NCI-H2171 (cell line): ENCODE data around the gene ST8SIA6.
"Not testable (repeated sequence)": the region's sequence is repeated elsewhere in the genome, so short reads cannot be mapped to it uniquely, and the experiment has no call there.

Experiments used
- DNase-seq: peaks from one replicate; lab custom pipeline; 2025; lab: John Stamatoyannopoulos, UW

Gene ST8SIA6

GRCh38 chr10:17457083-17457482 lies 2.7 kb upstream of the ST8SIA6 start:
- no peak for DNase-seq

DNA sequence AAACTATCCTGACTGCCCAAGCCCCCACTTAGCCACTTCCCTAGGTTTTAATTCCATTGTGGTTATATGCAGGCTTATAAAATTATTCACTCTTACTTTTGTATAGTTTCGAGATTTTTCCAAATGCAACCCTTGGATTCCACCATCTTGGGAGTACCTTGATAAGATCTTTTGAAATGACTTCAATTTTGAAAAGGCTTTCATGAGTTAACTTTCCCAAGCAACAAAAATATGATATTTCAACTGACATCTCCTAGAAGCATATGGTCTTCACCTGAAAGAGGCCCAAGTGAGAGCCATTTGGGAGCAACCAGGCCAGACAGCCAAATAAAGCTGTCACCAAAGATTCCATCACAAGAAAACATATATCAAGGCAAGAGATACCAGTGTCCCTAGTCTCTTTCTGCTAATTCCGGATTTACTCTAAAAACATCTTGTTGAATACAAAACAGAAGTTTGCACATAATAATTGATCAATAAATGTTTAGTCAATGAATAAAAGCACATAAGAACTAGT lies 1.7 kb upstream of the ST8SIA6 start:
- DNase-seq: no peak

GRCh38 chr10:17455015-17455520 lies 673 bp upstream of the ST8SIA6 start:
- no peak for DNase-seq

DNA sequence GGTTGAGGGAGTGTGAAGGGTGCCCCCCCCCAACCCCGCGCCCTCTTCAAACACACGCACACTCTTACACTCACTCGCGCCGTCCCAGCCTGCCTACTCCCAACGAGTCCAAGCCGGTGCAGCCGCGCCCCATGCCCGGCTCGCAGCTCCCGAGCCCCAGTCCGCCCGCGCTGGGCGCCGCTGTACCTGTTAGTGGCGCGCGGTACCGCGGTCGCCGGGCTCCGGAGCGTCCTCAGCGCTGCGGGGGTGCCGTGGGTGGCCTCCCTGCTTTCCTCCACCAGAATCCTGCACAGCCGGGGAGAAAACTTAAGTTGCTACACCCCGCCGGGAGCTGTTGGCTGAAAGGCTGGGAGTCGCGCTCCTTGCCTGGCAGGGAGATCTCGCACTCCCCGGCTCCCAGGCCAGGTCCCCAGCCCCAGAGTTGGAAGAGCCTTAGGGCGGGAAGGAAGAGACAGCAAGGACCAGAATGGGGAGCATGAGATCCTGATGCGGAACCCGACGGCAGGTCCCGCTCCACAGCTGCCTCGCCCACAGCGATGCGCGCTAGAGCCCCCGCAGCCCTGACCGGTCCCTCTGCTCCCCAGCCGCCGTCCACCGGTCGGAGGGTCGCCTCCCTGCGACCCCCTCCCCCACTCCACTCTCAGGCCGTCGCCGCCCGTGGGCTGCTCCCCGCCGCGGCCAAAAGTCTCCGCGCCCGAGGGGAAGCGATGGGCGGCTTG lies 863 bp downstream of the ST8SIA6 start:
- DNase-seq: no peak

DNA sequence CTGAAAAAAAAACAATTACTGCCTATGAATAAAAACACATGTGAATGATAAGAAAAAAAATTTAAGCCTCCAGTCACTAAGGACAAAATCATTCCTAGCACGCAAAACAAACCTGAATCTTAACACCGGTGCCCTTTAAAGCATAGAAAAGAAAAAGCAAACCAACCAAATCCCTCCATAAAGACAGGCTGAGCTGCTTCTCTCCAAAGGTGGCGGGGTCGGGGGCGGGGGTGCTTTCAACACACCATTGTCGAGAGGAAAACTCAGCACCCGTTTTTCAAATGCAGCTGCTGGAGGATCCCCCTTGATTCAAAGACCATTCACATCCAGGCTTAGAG lies 1.4 kb downstream of the ST8SIA6 start:
- DNase-seq: no peak

DNA sequence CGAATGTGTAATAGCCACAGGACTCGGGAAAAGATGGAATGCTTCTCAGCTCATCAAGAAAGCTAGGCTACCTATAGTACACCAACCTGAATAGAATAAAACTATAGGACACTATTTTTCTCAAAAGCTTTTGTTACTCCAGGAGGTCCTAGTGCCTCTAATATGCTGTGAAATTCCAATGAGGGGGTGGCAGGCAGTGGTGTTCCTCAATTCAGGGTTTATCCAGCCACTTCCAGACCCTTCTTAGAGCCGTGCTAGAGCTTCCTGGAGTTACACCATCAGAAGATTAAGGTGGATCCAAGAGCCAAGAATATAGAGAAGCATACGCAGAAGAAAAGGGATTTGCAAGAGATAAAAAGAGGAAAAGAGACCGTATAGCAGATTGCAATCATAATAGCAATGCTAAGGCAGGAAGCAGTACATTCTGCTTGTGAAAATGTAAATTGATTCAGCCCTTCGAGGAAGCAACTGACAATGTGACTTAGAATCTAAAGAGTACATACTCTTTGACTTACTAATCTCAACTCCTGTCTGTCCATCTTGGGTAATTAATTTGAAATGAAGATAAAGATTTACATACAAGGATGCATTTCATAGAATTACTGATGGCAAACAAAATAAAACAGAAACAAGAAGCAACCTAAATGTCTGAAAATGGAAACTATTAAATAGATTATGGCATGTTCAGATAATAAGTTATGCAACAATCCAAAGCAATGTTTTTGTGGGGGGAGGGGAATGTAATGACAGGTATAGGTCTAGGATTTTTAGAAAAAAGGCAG lies 2.1 kb downstream of the ST8SIA6 start:
- DNase-seq: no peak

DNA sequence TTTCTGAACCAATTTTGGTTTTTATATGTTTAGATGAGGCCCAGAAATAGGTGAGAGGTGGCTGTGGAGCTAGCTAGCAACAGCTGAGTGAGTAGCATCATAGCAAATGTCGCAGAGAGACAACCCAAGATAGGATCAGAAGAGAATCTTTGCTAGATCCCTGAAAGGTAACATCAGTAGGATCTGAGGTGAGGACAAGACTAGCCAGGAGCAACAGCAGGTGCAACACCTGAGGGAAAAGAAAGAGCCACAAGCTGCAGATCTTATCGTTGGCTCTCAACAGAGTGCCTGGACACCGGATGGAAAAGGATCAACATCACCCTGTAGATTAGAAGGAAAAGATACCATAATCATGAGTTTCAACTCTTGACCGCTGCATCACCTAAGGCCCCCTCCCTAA lies 4.4 kb downstream of the ST8SIA6 start:
- no peak for DNase-seq

DNA sequence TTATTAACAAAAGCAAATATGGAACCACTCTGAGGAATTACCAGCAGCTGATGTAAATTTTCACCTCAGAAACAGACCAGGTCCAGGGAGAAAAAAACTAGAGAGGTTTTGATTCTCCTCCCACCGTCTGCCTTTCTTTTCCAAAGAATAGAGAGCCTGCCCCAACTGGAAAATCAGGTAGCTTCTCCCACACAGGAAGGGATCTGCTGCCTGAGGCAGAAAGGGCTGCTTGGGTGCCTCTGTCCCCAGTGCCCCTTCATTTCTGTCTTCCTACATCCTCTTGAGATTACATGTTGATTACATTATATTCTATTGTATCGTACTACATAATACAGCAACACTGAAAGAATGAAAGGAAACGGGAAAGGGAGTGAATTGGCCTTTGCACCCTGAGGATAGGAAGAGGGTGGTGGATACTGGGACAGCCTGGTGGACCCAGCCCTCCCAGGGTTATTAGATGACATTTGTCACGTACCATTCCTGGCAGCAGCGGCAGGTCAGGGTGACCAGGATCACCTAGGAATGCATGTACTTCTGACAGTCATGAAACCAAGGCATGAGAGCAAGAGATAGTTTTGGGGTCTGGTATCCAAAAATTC lies 8.9 kb downstream of the ST8SIA6 start:
- DNase-seq: no peak

- DNase-seq: no peak
These were observed 10.0 kb downstream of the ST8SIA6 start for GRCh38 chr10:17444388-17444714.

- no peak for DNase-seq
These were observed 10.5 kb downstream of the ST8SIA6 start for GRCh38 chr10:17443707-17444387.

GRCh38 chr10:17438583-17438982 lies 15.8 kb downstream of the ST8SIA6 start:
- no peak for DNase-seq

DNA sequence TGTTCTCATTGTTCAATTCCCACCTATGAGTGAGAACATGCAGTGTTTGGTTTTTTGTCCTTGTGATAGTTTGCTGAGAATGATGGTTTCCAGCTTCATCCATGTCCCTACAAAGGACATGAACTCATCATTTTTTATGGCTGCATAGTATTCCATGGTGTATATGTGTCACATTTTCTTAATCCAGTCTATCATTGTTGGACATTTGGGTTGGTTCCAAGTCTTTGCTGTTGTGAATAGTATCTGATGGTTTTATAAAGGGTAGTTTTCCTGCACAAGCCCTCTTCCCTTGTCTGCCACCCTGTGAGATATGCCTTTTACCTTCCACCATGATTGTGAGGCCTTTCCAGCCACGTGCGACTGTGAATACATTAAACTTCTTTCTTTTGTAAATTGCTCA lies 17.8 kb downstream of the ST8SIA6 start:
- not testable (repeated sequence) for DNase-seq

GRCh38 chr10:17435953-17436352 lies 18.4 kb downstream of the ST8SIA6 start:
- DNase-seq: no peak

- no peak for DNase-seq
These were observed 19.2 kb downstream of the ST8SIA6 start for GRCh38 chr10:17435187-17435586.

GRCh38 chr10:17432723-17433122 lies 21.7 kb downstream of the ST8SIA6 start:
- no peak for DNase-seq

DNA sequence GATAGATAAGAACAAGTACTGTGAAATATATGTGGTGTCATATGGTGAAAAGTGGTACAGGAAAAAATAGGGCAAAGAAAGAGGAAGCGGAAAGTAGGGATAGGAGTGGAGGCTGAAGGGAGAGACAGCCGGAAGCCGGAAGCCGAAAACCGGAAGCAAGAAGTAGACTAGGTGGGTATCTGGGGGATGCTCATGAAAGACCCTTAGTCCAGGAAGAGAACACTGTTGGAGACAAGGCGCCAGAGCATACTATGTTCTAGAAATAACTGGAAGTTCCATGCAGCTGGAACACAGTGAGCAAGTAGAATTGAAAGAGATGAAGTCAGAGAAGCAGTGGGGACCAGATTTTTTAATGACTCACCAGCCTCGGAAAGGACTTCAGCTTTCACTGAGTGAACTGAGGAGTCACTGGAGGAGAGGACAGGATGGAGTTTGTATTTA lies 22.5 kb downstream of the ST8SIA6 start:
- no peak for DNase-seq

- DNase-seq: no peak
These were observed 23.6 kb downstream of the ST8SIA6 start for GRCh38 chr10:17430647-17431355.

- DNase-seq: no peak
These were observed 24.9 kb downstream of the ST8SIA6 start for GRCh38 chr10:17429490-17429889.

GRCh38 chr10:17428351-17429097 lies 25.9 kb downstream of the ST8SIA6 start:
- no peak for DNase-seq

DNA sequence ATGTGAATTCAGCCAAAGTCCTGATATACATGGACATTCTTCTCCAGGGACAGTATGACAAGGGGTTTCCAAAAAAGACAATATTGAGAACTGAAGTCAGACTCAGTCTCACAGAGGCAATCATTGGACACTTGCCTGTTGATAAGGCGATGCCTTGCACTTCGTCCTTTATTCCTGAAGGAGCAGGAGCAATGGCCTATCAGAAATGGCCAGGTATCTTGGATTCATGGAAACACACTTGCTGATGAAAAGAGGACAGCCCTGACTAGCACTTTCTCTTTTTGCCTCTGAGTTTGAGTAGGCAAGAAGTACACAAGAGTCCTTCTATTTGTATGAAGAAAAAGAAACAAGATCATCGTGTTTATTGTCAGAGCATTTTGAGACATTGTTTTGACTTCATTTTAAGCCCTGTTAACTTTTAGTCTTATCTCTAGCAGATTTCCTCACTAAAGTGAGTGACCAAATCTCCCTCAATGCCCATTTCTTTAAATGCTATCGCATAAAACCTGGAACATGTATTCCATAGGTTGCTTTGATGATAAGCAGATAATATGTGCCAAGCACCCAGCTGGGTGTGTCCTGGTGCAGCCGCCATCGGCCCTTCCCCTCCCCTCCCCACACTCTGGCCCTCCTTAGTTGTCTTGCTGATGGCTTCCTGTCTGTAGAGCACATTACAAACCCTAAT lies 26.6 kb downstream of the ST8SIA6 start:
- DNase-seq: no peak
